K562 (cell line): ENCODE results near the gene SMG6. TPM values are rescaled to one million over a fixed set of nuclear protein-coding genes. Genes with fewer than 3 reads are reported as not detected.

Source experiments
- ATF1 ChIP-seq, 2 experiments: fragments of 450-650 bp in 1 of 2; IDR thresholded peaks; 2 replicates each; pipeline ENCODE4 v1.6.1; 2016; ENCODE audit warnings: missing compliant biosample characterization in 1 of 2, missing genetic modification characterization in 1 of 2
- BACH1 ChIP-seq: fragments of 200-800 bp; sonication (Bioruptor generic); IDR thresholded peaks from 2 replicates; pipeline ENCODE4 v1.6.1; 2016; ENCODE audit warnings: missing genetic modification characterization, missing compliant biosample characterization
- CBX8 ChIP-seq: fragments of 200-600 bp; sonication (generic); IDR thresholded peaks from 2 replicates; pipeline ENCODE4 v1.6.1; 2012; ENCODE audit warnings: borderline replicate concordance, mixed run types, low read depth, mild to moderate bottlenecking, moderate library complexity, mixed read lengths, low read length, control low read depth, inconsistent platforms; ENCODE audit not compliant: poor library complexity, severe bottlenecking; ENCODE audit errors: extremely low read depth
- CREM ChIP-seq: IDR thresholded peaks from 2 replicates; pipeline ENCODE4 v1.6.1; 2014; ENCODE audit warnings: antibody characterized with exemption, low read depth
- ETS2 ChIP-seq: IDR thresholded peaks from 2 replicates; pipeline ENCODE4 v1.6.1; 2016; ENCODE audit warnings: borderline replicate concordance, missing genetic modification characterization, mild to moderate bottlenecking, moderate library complexity, missing compliant biosample characterization; ENCODE audit not compliant: poor library complexity, severe bottlenecking
- FOXK1 ChIP-seq: sonication (generic); formaldehyde crosslinking; IDR thresholded peaks from 2 replicates; pipeline ENCODE4 v1.8.0; 2022; ENCODE audit warnings: missing genetic modification reagents, mild to moderate bottlenecking, borderline replicate concordance
- GABPB1 ChIP-seq: sonication (generic); formaldehyde crosslinking; IDR thresholded peaks from 2 replicates; pipeline ENCODE4 v1.8.0; 2022; ENCODE audit warnings: mild to moderate bottlenecking, missing genetic modification reagents
- POLR2G ChIP-seq: fragments of 200-400 bp; formaldehyde crosslinking; IDR thresholded peaks from 2 replicates; pipeline ENCODE4 v1.6.1; 2017; ENCODE audit warnings: low read depth, mild to moderate bottlenecking, antibody characterized with exemption, low read length, moderate library complexity
- TARDBP ChIP-seq: fragments of 450-650 bp; IDR thresholded peaks from 2 replicates; pipeline ENCODE4 v1.6.1; 2016
- ZNF407 ChIP-seq: fragments of 450-650 bp; IDR thresholded peaks from 2 replicates; pipeline ENCODE4 v1.6.1; 2016; ENCODE audit warnings: low read depth
- polyA plus RNA-seq, 8 experiments: library from polyadenylated mRNA; depleted of rRNA in 4 of 8; stranded (reverse) in 5 of 8; unstranded in 3 of 8; fragments of >200 nt; fragmentation: Nextera tagmentation in 2 of 8; fragmentation: Illumina TruSeq in 1 of 8; extraction: Ambion mirVana in 2 of 8; extraction: Trizol in 1 of 8; gene quantifications; 2 replicates each; pipeline versions ENCODE4 v1.2.1 to v1.2.3, GENCODE V29; 2011 to 2014; ENCODE audit warnings: inconsistent platforms in 1 of 8, missing spikeins in 1 of 8
- total RNA-seq, 7 experiments: library from RNA; depleted of rRNA in 6 of 7; stranded (reverse); fragments of >200 nt in 6 of 7; fragmentation: Illumina TruSeq in 2 of 7; extraction: Trizol in 2 of 7; gene quantifications; 2 replicates each; pipeline versions ENCODE4 v1.2.1 to v1.2.3, GENCODE V29; 2011 to 2021; ENCODE audit warnings: low replicate concordance in 1 of 7
- TF ChIP-seq, protein P1 (sequence below): fragments of 200-800 bp; sonication (Bioruptor generic); IDR thresholded peaks from 2 replicates; pipeline ENCODE4 v1.6.1; 2016; ENCODE audit warnings: missing genetic modification characterization, missing compliant biosample characterization
- TF ChIP-seq, protein P2 (sequence below): fragments of 250-450 bp; sonication (Bioruptor Pico); IDR thresholded peaks from 2 replicates; pipeline ENCODE4 v1.8.0; 2021; ENCODE audit warnings: moderate library complexity, mild to moderate bottlenecking, inconsistent platforms

The SMG6 gene
- total and polyA plus RNA-seq, 9 of the 15 experiments (the other 6 are each of a cell fraction or from before 2014, with no cell fraction given): 0.44 to 13.9 (median 6.0) TPM

GRCh38 chr17:2064980-2065785, 238.4 kb downstream of the SMG6 start (continued):
- TF ChIP-seq, protein P1, sequence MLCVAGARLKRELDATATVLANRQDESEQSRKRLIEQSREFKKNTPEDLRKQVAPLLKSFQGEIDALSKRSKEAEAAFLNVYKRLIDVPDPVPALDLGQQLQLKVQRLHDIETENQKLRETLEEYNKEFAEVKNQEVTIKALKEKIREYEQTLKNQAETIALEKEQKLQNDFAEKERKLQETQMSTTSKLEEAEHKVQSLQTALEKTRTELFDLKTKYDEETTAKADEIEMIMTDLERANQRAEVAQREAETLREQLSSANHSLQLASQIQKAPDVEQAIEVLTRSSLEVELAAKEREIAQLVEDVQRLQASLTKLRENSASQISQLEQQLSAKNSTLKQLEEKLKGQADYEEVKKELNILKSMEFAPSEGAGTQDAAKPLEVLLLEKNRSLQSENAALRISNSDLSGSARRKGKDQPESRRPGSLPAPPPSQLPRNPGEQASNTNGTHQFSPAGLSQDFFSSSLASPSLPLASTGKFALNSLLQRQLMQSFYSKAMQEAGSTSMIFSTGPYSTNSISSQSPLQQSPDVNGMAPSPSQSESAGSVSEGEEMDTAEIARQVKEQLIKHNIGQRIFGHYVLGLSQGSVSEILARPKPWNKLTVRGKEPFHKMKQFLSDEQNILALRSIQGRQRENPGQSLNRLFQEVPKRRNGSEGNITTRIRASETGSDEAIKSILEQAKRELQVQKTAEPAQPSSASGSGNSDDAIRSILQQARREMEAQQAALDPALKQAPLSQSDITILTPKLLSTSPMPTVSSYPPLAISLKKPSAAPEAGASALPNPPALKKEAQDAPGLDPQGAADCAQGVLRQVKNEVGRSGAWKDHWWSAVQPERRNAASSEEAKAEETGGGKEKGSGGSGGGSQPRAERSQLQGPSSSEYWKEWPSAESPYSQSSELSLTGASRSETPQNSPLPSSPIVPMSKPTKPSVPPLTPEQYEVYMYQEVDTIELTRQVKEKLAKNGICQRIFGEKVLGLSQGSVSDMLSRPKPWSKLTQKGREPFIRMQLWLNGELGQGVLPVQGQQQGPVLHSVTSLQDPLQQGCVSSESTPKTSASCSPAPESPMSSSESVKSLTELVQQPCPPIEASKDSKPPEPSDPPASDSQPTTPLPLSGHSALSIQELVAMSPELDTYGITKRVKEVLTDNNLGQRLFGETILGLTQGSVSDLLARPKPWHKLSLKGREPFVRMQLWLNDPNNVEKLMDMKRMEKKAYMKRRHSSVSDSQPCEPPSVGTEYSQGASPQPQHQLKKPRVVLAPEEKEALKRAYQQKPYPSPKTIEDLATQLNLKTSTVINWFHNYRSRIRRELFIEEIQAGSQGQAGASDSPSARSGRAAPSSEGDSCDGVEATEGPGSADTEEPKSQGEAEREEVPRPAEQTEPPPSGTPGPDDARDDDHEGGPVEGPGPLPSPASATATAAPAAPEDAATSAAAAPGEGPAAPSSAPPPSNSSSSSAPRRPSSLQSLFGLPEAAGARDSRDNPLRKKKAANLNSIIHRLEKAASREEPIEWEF (CRISPR knock-in tag): no peak
- TF ChIP-seq ZNF407 (no peak), POLR2G (no peak), TARDBP (no peak), CREM (no peak), FOXK1 (CRISPR knock-in tag) (no peak), CBX8 (no peak), GABPB1 (CRISPR knock-in tag) (0 out of 2 replicates have a peak, but pooled peaks have one; percentile 29), ATF1 (CRISPR knock-in tag; IDR thresholded peaks at IDR 0.05) (no peak), ATF1 (tag; IDR thresholded peaks at IDR 0.05) (no peak), ETS2 (tag) (no peak), BACH1 (no peak)
- TF ChIP-seq, protein P2, sequence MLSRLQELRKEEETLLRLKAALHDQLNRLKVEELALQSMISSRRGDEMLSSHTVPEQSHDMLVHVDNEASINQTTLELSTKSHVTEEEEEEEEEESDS: no peak
